HG02970 (cell line): ENCODE results near the gene CASP8AP2.
"Not testable (repeated sequence)": the region's sequence is repeated elsewhere in the genome, so short reads cannot be mapped to it uniquely, and the experiment has no call there.

Experiments
- ATAC-seq: cut with Tn5 transposase; IDR thresholded peaks from one replicate; pipeline ENCODE4 v1.9.1; 2021; ENCODE audit warnings: mild to moderate bottlenecking, moderate library complexity, moderate number of reproducible peaks; ENCODE audit not compliant: unreplicated experiment, low FRiP score

The CASP8AP2 gene

DNA sequence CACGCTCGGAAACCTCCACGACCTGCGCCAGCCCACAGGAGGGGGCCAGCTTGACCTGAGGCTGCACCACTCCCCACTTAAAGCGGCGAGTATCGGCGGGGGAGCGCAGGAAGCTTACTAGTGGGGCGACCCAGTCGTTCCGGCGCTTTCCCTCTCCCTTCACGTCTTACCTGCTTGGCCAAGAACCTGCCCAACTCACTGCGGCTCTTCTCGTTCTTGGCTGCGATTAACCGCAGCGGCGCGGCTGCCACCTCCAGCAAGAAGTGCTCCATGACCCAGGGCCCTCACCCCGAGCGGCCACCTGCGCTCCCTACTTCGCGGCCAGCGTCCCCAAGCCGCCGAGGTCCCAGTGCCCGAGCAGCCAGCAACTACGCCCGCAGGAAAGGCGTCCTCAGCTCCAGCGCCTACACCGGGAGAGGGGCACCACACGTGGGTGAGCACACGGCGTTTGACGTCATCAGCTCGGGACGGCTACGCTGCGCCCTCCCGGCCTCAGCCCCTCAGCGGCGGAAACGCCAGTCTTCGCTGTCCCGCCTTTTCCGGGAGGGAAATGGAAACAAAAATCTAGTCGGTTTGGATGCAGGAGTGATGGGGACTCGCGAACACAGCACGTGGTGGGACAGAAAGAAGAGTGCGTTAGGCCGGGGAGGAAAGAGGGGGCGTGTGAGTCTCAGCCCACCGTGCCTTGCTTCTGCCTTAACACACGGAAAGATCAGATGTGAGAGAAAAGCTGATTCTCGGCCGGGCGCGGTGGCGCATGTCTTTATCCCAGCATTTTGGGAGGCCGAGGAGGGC lies 10.1 kb upstream of the CASP8AP2 start, which contains the start of gene MDN1:
Gene MDN1, minus strand, starts transcription at position 459 of the 795 bp plus-strand sequence. Its CDS starts 187 bp downstream, at position 272.
- ATAC-seq, result peak; percentile 93

DNA sequence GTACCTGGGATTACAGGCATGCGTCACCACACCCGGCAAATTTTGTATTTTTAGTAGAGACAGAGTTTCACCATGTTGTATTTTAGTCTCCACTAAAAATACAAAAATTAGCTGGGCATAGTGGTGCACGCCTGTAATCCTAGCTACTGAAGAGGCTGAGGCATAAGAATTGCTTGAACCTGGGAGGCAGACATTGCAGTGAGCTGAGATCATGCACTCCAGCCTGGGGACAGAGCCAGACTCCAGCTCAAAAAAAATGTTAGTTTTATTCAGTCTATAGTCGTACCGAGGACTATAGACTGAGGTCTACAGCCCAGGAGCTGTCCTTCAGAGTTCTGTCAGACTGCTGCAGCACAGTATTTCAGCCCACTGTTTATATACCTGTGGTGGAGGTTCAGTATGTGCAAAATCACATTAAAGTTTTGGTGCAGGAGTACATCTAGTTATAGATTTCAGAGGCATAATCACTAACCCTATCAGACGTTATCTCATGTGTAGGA lies 3.6 kb upstream of the CASP8AP2 start:
- ATAC-seq, result no peak

DNA sequence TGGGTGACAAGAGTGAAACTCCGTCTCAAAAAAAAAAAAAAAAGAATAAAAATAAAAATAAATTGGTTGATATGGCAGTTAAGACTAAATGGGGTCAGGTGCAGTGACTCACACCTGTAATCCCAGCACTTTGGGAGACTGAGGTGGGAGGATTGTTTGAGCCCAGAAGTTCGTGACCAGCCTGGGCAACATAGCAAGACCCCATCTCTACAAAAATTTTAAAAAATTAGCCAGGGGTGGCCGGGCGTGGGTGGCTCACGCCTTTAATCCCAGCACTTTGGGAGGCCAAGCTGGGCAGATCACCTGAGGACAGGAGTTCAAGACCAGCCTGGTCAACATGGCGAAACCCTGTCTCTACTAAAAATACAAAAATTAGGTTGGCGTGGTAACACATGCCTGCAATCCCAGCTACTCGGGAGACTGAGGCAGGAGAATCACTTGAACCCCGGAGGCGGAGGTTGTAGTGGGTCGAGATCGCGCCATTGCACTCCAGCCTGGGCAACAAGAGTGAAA lies 1.1 kb upstream of the CASP8AP2 start:
- ATAC-seq, result not testable (repeated sequence)

DNA sequence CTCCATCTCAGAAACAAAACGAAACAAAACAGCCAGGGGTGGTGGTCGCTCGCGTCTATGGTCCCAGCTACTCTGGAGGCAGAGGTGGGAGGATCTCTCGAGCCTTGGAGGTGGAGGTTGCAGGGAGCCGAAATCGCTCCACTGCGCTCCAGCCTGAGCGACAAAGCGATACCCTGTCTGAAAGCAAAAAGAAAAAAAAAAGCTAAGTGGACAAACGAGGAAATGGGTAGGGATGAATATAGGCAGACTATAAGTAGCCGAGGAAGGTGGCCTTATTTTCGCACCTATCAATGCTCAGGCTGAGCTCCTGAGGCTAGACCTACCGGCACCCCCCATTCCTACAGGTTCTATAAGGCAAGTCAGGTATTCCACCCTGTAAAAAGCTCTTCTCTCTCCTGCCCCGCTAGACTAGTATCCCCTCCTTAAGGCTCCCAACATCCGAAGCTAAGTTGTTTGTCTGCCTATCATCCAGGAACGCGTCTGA lies 650 bp upstream of the CASP8AP2 start:
- peak; percentile 34 for ATAC-seq

- ATAC-seq, result no peak
Measured at GRCh38 chr6:89830170-89830809, 610 bp downstream of the CASP8AP2 start.

- ATAC-seq, result peak; percentile 76
Measured at GRCh38 chr6:89834884-89835792, 5.5 kb downstream of the CASP8AP2 start.

- no peak for ATAC-seq
Measured at GRCh38 chr6:89836639-89837222, 7.1 kb downstream of the CASP8AP2 start.

GRCh38 chr6:89840538-89840937 lies 10.9 kb downstream of the CASP8AP2 start:
- ATAC-seq, result no peak

GRCh38 chr6:89842228-89842627 lies 12.5 kb downstream of the CASP8AP2 start:
- no peak for ATAC-seq

DNA sequence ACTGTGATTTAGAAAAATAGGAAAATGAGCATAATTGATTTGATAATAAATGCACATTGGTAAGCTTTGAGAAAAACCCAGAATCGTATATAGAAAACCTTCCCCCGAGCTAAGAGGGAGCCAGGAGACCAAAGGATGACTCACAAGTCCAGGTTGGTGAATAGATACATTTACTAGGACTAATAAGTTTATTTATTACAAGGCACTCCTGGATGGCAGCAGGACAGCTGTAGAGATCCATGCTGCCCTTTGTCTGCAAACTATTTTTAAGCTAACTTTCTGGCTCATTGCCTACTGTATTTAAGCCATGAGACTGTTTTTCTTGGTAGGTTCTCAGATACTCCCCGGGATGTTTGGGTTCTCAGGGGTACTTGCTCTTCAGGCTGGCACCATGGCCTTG lies 13.4 kb downstream of the CASP8AP2 start:
- no peak for ATAC-seq

GRCh38 chr6:89847513-89847912 lies 17.8 kb downstream of the CASP8AP2 start:
- ATAC-seq, result not testable (repeated sequence)

- no peak for ATAC-seq
Measured at GRCh38 chr6:89853068-89853467, 23.4 kb downstream of the CASP8AP2 start.

- no peak for ATAC-seq
Measured at GRCh38 chr6:89858041-89858440, 28.4 kb downstream of the CASP8AP2 start.

DNA sequence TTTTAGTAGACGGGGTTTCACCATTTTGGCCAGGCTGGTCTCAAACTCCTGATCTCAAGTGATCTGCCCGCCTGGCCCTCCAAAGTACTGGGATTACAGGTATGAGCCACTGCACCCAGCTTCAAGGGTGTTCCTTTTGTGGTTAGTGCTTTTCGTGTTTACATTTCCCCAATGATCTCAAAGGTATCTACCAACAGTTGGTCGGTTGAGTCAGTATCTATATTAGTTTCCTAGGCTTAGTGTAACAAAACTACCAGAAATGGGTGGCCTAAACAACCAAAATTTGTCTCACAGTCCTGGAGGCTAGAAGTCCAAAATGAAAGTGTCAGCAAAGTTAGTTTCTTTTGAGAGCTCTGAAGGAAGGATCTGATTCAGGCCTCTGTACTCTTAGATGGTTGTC lies 30.1 kb downstream of the CASP8AP2 start:
- ATAC-seq, result no peak

GRCh38 chr6:89862273-89862672 lies 32.6 kb downstream of the CASP8AP2 start:
- no peak for ATAC-seq

- no peak for ATAC-seq
Measured at GRCh38 chr6:89862698-89863097, 33.0 kb downstream of the CASP8AP2 start.

DNA sequence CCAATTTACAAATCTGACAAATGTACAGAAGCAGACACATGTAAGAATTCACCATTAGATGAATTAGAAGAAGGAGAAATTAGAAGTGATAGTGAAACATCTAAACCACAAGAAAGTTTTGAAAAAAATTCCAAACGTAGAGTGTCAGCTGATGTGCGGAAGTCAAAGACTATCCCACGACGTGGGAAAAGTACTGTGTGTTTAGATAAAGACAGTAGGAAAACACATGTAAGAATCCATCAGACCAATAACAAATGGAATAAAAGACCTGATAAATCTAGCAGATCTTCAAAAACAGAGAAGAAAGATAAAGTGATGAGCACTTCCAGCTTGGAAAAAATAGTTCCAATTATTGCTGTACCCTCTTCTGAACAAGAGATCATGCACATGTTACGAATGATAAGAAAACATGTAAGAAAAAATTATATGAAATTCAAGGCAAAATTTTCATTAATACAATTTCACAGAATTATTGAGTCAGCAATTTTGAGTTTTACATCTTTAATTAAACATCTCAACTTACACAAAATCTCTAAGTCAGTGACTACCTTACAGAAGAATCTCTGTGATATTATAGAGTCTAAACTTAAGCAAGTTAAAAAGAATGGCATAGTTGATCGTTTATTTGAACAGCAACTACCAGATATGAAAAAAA lies 36.5 kb downstream of the CASP8AP2 start:
- no peak for ATAC-seq

GRCh38 chr6:89873721-89874120 lies 44.0 kb downstream of the CASP8AP2 start:
- no peak for ATAC-seq

- no peak for ATAC-seq
Measured at GRCh38 chr6:89874438-89874837, 44.8 kb downstream of the CASP8AP2 start.
